HG03469 (cell line): Measurements from ENCODE around the gene ADPRHL1.

Experiments
- ATAC-seq: cut with Tn5 transposase; IDR thresholded peaks from one replicate; pipeline ENCODE4 v1.9.1; 2021; ENCODE audit warnings: mild to moderate bottlenecking, moderate library complexity, moderate number of reproducible peaks; ENCODE audit not compliant: unreplicated experiment

The ADPRHL1 gene

DNA sequence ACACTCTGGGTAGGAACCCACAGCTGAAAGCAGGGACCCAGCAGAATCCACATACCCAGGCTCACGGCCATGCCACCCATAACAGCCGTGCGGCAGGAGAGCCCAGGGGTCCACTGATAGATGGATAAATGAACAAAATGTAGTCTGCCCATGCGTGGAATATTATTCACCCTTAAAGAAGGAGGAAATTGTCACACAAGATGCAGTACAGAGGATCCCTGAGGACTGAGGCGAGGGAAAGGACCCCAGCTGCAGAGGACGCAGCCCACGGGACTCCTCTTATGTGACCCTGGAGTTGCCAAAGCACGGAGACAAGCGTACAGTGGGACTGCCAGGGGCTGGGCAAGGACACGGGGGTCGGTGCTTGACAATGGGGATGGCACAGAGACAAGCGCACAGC is 100.0 kb downstream of the ADPRHL1 start:
- ATAC-seq: no peak

GRCh38 chr13:113351514-113352026 is 101.7 kb downstream of the ADPRHL1 start:
- no peak for ATAC-seq

GRCh38 chr13:113350938-113351335 is 102.4 kb downstream of the ADPRHL1 start:
- no peak for ATAC-seq

- ATAC-seq: no peak
Observed at GRCh38 chr13:113350065-113350937, 103.0 kb downstream of the ADPRHL1 start.
